HepG2 (cell line): ENCODE data around the gene RAD9A. TPM values are rescaled to one million over a fixed set of nuclear protein-coding genes. Genes with fewer than 3 reads are reported as not detected.

Source experiments
- MED13 ChIP-seq: sonication (generic); formaldehyde crosslinking; IDR thresholded peaks from 2 replicates; pipeline ENCODE4 v1.5.0; 2020; ENCODE audit warnings: missing genetic modification reagents
- ZFP36L1 ChIP-seq: sonication (generic); formaldehyde crosslinking; IDR thresholded peaks from 2 replicates; pipeline ENCODE4 v1.8.0; 2022; ENCODE audit warnings: mild to moderate bottlenecking, missing genetic modification reagents, moderate library complexity
- ZNF180 ChIP-seq: sonication (generic); formaldehyde crosslinking; IDR thresholded peaks from 2 replicates; pipeline ENCODE4 v1.4.0; 2020; ENCODE audit warnings: low read depth, missing genetic modification reagents, borderline replicate concordance
- polyA plus RNA-seq, 8 experiments: library from polyadenylated mRNA; depleted of rRNA in 3 of 8; stranded (reverse) in 7 of 8; unstranded in 1 of 8; fragments of >200 nt; fragmentation: Illumina TruSeq in 4 of 8; extraction: Trizol in 4 of 8; gene quantifications; 2 replicates each; pipeline versions ENCODE4 v1.2.1 to v1.2.3, GENCODE V29; 2011 to 2016; ENCODE audit warnings: low read depth in 4 of 8, missing spikeins in 1 of 8, mixed read lengths in 1 of 8; ENCODE audit not compliant: insufficient read depth in 1 of 8
- total RNA-seq, 5 experiments: library from RNA; depleted of rRNA; stranded (reverse); fragments of >200 nt; fragmentation: Illumina TruSeq; extraction: Trizol; gene quantifications; 2 replicates each; pipeline ENCODE4 v1.2.3, GENCODE V29; 2016; ENCODE audit warnings: low read depth in 1 of 5
- TF ChIP-seq, protein P1 (sequence below), 2 experiments: fragments of 450-650 bp in 1 of 2; sonication (generic) in 1 of 2; formaldehyde crosslinking in 1 of 2; IDR thresholded peaks; 2 replicates each; pipeline versions ENCODE4 v1.6.1 to v1.8.0; 2016 to 2022; ENCODE audit warnings: antibody characterized with exemption in 1 of 2, mild to moderate bottlenecking in 1 of 2, missing genetic modification reagents in 1 of 2

The RAD9A gene
- total and polyA plus RNA-seq, 2 of the 13 experiments (the other 11 are each of a cell fraction or from before 2014, with no cell fraction given), result 10.1 to 15.7 TPM

DNA sequence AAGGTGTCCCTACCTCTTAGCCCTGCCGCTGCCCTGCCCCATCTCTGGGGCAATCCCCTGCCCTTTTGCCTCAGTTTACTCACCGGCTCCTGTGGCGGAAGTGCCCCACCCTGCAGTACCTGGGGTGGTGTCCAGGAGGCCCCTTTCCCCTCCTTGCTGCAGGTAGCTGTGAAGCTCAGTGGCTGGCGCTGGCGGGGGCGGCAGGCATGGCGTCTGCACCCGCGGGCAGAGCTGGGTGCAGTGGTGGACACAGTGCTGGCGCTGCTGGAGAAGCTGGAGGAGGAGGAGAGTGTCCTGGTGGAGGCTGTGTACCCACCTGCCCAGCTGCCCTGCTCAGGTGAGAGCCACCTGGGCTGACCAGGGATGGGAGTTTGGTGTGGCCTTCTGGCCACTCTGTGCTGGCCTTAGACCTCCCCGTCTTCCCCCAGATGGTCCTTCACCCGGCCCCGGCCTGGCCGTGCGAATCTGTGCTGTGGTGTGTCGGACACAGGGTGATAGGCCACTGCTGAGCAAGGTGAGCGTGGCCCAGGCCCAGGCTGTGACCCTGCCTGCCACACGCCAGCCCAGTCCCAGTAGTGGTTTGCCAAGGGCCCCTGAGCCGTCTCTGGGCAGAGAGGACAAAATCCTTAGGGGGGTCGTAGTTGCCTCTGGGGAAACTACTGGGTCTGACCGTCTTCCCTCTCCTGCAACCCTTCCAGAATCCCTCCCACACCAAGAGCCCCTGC is 27.7 kb downstream of the RAD9A start (continued):
- TF ChIP-seq, protein P1, sequence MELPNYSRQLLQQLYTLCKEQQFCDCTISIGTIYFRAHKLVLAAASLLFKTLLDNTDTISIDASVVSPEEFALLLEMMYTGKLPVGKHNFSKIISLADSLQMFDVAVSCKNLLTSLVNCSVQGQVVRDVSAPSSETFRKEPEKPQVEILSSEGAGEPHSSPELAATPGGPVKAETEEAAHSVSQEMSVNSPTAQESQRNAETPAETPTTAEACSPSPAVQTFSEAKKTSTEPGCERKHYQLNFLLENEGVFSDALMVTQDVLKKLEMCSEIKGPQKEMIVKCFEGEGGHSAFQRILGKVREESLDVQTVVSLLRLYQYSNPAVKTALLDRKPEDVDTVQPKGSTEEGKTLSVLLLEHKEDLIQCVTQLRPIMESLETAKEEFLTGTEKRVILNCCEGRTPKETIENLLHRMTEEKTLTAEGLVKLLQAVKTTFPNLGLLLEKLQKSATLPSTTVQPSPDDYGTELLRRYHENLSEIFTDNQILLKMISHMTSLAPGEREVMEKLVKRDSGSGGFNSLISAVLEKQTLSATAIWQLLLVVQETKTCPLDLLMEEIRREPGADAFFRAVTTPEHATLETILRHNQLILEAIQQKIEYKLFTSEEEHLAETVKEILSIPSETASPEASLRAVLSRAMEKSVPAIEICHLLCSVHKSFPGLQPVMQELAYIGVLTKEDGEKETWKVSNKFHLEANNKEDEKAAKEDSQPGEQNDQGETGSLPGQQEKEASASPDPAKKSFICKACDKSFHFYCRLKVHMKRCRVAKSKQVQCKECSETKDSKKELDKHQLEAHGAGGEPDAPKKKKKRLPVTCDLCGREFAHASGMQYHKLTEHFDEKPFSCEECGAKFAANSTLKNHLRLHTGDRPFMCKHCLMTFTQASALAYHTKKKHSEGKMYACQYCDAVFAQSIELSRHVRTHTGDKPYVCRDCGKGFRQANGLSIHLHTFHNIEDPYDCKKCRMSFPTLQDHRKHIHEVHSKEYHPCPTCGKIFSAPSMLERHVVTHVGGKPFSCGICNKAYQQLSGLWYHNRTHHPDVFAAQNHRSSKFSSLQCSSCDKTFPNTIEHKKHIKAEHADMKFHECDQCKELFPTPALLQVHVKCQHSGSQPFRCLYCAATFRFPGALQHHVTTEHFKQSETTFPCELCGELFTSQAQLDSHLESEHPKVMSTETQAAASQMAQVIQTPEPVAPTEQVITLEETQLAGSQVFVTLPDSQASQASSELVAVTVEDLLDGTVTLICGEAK (IDR thresholded peaks at IDR 0.05), result no peak
- TF ChIP-seq, protein P1 (CRISPR knock-in tag; IDR thresholded peaks at IDR 0.05), result no peak
- TF ChIP-seq MED13 (CRISPR knock-in tag) (no peak), ZNF180 (no peak), ZFP36L1 (CRISPR knock-in tag) (no peak)
